HG02840 (cell line): ENCODE measurements around the gene PRKG1.

Experiments used
- ATAC-seq: cut with Tn5 transposase; IDR thresholded peaks from one replicate; pipeline ENCODE4 v1.9.1; 2021; ENCODE audit warnings: mild to moderate bottlenecking, moderate library complexity, moderate number of reproducible peaks; ENCODE audit not compliant: unreplicated experiment, low FRiP score

The PRKG1 gene

GRCh38 chr10:51619365-51619764, 545.1 kb downstream of the PRKG1 start:
- no peak for ATAC-seq

GRCh38 chr10:51620131-51620530, 545.8 kb downstream of the PRKG1 start:
- ATAC-seq, result no peak

GRCh38 chr10:51624013-51624412, 549.7 kb downstream of the PRKG1 start:
- no peak for ATAC-seq

- ATAC-seq, result no peak
Observed at GRCh38 chr10:51629934-51630639, 555.8 kb downstream of the PRKG1 start.

GRCh38 chr10:51630640-51631005, 556.3 kb downstream of the PRKG1 start:
- ATAC-seq, result no peak

- no peak for ATAC-seq
Observed at GRCh38 chr10:51635436-51635835, 561.1 kb downstream of the PRKG1 start.

GRCh38 chr10:51638211-51638610, 563.9 kb downstream of the PRKG1 start:
- no peak for ATAC-seq

- ATAC-seq, result no peak
Observed at GRCh38 chr10:51638737-51639136, 564.5 kb downstream of the PRKG1 start.

GRCh38 chr10:51640120-51640819, 566.0 kb downstream of the PRKG1 start:
- no peak for ATAC-seq

GRCh38 chr10:51642581-51642980, 568.3 kb downstream of the PRKG1 start:
- ATAC-seq, result no peak

GRCh38 chr10:51643734-51644133, 569.4 kb downstream of the PRKG1 start:
- ATAC-seq, result no peak

GRCh38 chr10:51649064-51649463, 574.8 kb downstream of the PRKG1 start:
- ATAC-seq, result no peak

GRCh38 chr10:51651063-51651462, 576.8 kb downstream of the PRKG1 start:
- no peak for ATAC-seq

- no peak for ATAC-seq
Observed at GRCh38 chr10:51653025-51653424, 578.7 kb downstream of the PRKG1 start.

- no peak for ATAC-seq
Observed at GRCh38 chr10:51654918-51655317, 580.6 kb downstream of the PRKG1 start.

GRCh38 chr10:51656503-51656902, 582.2 kb downstream of the PRKG1 start:
- no peak for ATAC-seq

- ATAC-seq, result no peak
Observed at GRCh38 chr10:51658000-51658399, 583.7 kb downstream of the PRKG1 start.

- ATAC-seq, result no peak
Observed at GRCh38 chr10:51659344-51659743, 585.1 kb downstream of the PRKG1 start.

GRCh38 chr10:51663086-51663485, 588.8 kb downstream of the PRKG1 start:
- ATAC-seq, result no peak

- ATAC-seq, result no peak
Observed at GRCh38 chr10:51666456-51666855, 592.2 kb downstream of the PRKG1 start.

GRCh38 chr10:51667678-51668335, 593.5 kb downstream of the PRKG1 start:
- ATAC-seq, result no peak

GRCh38 chr10:51668336-51668689, 594.0 kb downstream of the PRKG1 start:
- no peak for ATAC-seq
